Right renal cortex interstitium (tissue), 3 donors: Measurements from ENCODE around the gene DDX25. TPM values are rescaled to one million over a fixed set of nuclear protein-coding genes. Genes with fewer than 3 reads are reported as not detected.

ENCODE experiments used
- DNase-seq, 3 donors: peaks; one replicate each; pipeline ENCODE4 v3.0.0-alpha.2; 2013; ENCODE audit warnings: low read depth in 3 of 3, low spot score in 2 of 3
- polyA plus RNA-seq, 3 donors: library from polyadenylated mRNA; unstranded; fragments of 120-200 nt; gene quantifications; one replicate each; pipeline ENCODE4 v1.2.1, GENCODE V29; 2013; ENCODE audit not compliant: insufficient read length in 3 of 3

The DDX25 gene
- polyA plus RNA-seq, 3 donors, result 3.9 to 4.8 (median 4.5) TPM

DNA sequence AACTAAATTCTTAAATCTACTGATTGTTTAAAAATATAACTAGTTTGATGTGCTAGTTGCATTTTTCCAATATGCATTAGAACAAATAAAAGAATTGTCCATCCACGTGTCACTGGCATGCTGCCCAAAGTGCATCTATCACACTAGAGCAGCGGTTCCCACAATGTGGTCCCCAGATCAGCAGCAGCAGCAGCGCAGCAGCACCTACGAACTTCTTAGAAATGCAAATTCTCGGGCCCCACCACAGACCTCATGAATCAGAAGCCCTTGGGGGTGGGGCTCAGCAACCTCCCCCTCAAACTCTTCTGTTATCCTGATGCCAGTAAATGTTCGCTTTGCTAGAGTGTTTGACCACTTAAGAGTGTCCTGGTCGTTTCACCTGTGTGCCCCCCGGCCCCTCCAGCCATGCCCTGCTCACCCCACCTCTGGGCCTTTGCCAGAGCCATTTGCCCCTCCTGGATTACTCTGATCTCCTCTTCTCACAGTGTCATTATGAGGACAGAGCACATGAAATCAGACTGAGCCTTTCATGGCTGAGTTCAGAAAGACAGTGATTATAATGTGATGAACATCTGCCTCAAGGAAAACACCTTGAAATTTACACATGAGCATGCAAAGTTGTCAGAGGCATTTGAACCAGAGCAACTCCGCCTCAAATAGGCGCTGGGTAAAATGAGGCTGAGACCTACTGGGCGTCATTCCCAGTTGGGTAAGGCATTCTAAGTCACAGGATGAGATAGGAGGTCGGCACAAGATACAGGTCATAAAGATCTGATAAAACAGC is 28.9 kb downstream of the DDX25 start:
- DNase-seq, result no peak

DNA sequence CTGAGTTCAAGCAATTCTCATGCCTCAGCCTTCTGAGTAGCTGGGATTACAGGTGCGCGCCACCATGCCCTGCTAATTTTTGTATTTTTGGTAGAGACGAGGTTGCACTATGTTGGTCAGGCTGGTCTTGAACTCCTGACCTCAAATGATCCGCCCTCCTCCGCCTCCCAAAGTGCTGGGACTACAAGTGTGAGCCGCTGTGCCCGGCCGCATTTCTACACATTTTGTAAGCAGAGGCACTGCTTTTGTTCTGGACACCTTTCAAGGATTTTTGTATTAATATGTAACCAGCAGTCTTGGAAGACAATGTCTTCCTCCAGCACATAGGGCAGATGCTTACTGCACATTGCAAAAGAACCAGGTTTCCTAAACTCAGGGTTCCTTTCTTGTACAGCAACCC is 30.2 kb downstream of the DDX25 start:
- no peak for DNase-seq

DNA sequence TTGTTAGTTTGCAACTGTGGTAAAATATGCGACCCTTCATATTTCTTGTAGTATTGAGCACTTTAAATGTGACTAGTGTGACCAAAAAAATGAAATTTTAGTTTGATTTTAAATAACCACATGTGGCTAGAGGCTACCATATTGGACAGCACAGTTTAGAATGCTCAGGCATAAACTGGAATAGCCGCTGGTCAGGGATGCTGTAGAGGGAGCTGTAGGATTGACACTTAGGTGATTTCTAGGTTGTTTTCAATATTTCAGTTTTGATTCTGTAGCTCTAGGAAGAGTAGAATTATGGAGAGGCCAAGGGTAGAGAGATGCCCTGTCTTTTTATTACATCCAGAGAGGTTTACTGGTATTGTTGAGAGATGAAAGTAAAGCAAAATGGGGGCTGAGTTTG is 30.7 kb downstream of the DDX25 start:
- no peak for DNase-seq

DNA sequence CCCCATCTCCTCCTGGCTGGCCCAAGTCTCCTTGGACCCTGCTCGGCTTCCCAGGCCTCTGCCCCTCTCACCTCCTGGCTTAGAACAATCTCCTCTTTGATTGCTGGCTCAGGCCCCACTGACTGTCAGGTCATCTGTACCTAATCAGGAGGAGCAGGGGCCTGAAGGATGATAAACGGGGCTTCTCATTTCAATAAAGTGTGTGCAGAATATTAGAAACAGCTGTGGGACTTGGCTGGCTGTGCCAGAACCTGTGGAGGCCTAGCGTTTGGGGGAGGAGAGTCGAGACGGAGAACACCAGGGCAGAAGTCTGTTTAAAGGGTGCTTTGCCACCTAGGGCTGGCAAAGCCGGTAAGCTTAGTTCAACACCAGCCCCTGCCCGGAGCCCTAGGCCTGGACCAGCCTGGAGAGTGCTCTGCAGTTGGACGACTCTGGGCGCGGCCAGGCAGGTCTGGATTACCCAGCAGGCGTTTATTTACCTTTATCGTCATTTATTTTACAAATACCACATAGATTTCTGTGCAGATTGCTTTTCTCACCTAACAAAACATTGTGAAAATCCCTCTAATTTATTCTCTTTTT is 31.4 kb downstream of the DDX25 start:
- DNase-seq, result no peak

DNA sequence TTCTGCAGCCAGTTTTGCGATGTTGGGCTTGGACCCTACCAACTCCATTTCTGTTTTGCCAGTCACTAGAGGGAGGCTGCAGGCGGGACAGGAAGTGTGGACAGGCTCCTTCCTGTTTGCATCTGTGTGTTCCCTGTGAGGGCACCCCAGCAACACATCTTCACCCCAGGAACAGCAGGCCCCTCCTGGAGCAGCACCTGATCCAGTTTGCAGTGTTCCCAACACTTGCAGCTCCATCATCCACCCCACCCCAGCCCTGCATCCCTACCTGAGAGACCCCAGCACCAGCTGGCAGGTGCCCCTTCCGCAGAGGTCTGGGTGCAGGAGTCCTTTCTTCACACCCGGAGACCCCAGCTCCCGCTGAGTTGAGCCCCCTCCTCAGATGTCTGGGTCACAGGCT is 34.1 kb downstream of the DDX25 start:
- no peak for DNase-seq

DNA sequence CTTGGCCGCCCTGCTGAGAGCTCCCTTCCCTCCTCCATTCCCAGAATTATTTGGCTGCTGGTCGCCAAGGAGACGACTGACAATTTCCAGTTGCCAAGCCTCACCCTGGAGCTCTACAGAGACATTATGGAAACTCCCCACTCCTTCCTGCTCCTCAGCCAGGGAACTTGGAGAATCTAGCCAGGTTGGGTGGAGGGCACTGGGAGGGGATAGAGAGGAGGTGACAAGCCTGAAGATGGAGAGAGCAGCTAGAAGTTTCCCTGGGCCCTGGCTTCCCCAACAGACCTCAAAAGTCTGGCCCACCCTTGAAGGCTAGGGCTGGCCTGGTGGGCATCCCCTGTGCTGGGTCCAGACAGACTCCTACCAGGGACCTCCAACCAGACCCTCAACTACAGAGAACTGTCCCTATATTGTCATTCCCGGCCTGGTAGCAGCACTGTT is 34.8 kb downstream of the DDX25 start:
- DNase-seq, result no peak

DNA sequence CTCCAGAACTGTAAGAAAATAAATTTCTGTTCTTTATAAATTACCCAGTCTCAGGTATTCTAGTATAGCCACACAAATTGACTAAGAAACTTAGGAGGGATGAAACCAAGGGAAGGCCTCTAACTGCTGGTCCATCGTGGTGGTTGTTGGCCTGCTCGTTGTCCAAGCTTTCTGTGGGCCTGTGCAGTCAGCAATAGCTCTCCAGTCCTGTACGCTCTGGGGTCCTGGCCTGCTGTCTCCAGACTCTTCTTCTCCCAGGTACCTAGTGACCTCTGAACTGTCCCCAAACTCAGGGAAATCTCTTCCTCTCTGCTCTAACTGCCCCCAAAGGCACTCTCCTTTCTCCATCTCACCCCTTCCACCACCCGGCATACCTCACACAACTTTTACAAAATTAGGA is 35.8 kb downstream of the DDX25 start:
- no peak for DNase-seq

DNA sequence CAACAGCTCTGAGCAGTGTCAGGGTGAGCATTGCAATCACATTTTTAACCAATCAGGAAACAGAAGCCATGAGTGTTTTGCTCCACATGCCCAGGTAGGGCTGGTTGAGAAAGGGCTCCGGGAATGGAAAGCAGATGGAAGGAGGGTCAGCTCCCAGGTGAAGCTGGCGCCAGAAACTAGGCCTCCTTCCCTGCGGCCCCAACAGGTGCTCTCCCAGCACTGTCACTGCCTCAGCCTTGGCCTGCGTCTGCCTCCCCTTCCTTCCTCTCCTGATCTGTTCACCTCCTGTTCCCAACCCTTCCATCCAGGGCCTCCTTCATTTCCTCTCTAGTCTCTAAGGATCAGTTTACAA is 36.9 kb downstream of the DDX25 start:
- no peak for DNase-seq

DNA sequence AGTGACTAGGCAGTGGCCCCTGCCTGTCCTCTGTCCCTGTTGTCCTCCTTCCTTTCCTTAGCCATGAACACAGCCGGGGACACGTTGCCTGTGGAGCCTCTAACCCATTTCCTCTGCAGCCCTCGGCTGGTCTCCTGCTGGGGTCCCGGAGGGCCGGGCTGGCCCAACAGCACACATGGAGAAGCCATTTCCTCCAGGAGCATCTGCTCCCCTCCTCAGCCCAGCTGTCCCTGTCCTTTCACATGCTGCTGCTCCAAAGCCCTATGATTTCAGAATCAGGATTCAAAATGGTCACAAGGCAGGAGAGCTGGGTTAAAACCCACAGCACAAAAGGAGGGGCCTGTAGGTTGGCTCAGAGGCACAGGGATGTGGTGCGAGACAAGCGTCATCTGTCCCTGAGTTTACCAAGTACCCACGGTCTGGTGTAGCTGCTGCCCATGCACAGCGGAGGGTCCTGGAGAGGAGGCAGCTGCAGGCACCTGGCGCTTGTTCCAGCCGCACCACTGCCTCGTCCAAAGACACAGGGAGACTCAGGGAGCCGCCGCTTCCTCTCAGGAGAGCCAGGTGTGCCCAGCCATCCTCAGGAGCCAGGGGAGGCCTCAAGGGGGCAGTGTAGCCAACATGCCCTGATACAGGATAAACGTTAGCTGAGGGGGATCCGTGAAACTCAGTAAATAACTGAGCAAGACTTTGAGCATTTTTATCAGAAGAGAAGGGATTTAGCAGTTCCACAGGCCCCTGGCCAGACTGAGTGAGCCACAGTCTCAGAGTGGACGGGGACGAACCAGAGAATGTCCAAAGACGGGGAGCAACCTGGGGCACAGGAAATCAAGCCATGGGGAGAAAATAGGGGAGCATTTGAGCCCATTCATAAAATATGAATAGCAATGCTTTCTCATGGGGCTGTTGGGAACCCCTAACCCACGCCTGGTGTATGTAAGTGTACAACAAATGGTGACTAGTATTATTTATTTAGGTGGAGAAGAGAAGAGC is 37.6 kb downstream of the DDX25 start:
- DNase-seq, result peak in 1 of 3 donors; percentile 36

DNA sequence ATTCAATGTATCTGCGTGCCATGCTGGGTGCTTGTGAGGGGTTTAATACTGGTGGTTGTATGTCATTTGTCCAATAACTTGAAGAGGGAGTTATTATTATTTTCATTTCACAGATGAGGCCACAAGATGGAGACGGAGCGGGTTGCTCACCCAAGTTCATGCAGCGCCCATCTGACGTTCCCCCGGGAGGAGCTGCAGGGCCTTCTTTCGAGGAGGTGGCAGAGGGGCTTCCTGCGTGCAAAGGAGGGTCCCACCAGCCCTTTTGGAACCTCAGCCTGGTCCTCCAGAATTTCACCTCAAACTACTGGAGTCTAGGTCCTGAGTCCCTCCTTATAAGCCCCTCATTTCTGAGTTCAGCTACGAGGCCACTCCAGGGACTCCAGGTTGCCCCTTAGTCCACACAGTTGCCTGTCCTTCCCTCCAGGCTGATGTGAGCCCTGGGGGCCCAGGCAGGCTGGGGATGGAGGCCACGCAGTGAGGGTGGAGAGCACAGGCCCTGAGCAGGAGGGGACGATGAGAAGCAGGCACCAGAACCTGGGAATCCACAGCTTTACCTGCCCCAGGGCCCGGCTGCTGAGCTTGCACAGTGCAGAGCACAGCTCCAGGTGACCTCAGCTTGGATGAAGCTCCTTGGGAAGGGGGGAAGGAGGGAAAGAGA is 38.6 kb downstream of the DDX25 start:
- no peak for DNase-seq

DNA sequence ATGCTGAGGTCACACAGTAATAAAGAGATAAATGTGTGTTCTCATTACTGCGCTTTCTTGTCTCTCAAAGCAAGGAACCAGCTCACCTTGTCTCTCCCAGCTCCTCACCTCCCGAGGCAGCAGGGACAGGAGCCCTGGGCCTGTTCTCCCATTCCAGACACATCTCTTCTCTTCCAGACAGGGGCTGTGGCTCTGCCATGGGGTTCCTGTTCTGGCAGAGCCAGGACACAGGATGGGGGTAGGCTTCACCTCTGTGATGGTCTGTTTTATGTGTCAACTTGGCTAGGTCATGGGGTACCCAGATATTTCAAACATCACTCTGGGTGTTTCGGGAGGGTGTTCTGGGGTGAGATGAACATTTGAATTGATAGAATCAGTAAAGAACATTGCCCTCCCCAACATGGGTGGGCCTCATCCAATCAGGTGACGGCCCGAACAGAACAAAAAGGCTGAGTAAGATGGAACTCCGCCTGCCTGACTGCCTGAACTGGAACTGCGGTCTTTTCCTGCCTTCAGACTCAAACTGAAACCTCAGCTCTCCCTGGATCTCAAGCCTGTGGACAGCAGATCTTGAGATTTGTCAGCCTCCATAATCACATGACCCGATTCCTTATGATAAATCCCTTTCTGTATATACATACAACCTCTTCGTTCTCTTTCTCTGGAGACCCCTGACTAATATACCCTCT is 39.5 kb downstream of the DDX25 start:
- DNase-seq, result no peak

DNA sequence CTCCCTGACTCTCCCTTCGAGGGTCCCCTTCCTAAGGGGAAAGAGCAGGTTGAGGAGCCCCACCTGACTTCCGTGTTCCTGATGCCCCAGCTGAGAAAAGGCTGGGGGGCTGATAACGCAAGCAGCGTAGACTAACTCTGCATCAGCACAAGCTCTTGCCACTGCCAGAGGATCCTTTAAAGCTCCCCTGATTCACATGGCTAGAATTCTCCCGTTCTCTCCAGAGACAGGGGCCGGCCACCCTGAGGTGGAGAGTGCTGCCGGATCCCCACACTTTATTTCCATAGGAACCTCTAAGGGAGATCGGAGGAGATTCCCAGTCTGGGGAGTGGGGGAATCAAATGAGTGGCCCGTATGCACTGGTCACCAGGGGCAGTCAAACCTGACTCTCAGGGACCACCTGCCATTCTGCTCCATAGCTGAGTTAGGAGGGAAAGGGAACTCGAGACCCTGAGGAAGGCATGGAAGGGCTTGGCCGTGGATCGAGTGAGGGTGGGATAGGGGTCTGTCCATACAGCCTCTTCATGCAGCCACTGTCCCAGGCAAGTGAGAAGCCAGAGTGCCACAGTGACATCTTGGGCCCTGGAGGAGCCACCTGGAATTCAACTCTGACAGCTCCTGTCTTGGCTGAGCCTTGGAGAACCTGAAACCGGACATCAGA is 40.2 kb downstream of the DDX25 start:
- no peak for DNase-seq

DNA sequence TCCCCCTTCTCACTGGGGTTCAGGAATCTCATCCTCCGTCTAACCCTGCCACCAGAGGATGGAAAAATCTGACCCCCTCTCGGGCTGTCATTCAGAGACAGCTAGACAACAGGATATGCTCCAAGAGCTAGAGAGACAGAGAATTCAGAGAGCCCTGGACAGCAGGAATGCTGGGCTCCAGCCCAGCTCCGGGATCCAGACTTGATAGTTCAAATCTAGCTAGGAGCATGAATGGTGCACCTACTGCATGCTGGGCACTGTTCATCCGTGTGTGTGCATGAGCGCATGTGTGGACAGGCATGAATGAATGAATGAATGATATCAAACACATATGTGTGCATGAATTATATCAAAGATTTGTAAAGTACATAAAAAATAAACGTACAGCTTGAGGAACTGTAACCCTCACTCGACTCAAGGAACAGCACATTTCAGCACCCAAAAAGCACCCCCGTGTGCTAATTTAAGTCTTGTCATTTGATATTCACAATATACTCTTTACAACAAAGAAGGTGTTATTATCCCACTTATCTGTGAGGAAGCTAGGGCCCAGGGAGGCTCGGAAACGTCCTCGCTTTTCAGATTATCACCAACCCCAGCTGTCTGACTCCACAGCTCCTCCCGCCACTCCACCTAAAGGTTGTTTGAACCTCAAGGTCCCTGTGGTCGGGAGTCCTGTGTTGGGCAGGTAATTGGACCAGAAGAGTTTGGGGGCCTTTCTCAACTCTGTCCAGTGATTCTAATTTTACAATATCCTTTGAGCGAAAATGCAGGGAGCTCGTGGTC is 40.9 kb downstream of the DDX25 start:
- no peak for DNase-seq

DNA sequence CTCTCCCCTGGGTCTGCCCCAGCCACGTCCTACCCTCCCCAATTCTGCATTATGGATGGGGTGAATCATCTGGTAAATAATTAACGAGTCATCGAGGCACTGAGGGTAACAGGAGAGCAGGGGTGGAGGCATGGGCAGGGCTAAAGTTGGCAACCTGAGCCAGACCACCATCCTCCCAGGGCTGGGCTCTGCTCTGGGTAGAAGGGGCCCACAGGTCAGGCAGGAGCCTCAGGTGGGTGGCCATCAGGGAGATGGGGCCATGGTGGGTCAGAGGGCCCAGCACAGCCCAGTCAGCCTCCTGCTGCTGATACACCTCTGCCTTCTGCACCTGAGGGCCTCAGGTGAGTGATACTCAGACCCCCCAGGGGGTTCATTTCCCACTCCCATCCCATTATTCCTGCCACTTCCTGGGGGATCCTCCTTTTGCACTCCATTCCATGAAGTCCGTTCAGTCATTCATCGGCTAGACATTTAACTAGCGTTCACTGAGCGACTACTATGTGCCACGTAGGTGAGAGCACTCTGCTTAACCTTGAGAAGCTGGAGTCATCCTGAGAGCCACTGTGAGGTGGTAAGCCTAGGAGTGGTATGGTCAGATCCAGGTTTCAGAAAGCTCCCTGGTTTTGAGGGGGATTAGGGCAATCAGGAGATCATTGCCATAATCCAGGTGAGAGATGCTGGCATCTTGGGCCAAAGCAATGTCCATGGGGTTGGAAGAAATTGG is 41.7 kb downstream of the DDX25 start, which contains the start of gene VSIG10L2:
TSS of gene VSIG10L2 (plus strand) at position 248 of the 724 bp plus-strand sequence. CDS start at position 260, 12 bp downstream.
- DNase-seq, result no peak

DNA sequence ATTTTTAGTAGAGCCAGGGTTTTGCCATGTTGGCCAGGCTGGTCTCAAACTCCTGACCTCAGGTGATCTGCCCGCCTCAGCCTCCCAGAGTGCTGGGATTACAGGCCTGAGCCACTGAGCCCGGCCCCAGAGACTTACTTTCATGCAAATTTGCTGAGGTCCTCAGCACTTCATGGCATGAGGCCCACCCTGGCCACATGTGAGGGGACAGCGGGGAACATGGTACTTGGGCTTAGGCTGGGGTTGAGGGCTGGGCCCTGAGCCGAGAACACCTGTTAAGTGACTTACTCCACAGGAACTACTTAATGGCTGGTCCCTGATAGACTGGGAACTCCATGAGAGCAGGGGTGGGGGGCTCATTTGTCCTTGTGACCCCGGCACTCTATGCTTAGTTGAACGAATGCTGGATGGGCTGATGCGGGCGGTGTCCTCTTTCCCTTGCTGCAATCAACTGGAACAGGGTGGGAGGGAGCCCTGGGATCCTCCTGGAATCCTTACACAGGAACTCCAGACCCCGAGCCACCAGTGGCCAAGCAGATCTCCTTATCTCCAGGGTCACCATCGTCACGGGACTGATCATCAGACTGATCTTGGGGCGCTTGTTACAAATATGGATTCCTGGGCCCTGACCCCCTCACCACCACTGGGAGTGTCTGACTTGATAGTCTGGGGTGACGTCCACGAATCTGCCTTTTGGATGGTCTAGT is 42.6 kb downstream of the DDX25 start:
- no peak for DNase-seq

DNA sequence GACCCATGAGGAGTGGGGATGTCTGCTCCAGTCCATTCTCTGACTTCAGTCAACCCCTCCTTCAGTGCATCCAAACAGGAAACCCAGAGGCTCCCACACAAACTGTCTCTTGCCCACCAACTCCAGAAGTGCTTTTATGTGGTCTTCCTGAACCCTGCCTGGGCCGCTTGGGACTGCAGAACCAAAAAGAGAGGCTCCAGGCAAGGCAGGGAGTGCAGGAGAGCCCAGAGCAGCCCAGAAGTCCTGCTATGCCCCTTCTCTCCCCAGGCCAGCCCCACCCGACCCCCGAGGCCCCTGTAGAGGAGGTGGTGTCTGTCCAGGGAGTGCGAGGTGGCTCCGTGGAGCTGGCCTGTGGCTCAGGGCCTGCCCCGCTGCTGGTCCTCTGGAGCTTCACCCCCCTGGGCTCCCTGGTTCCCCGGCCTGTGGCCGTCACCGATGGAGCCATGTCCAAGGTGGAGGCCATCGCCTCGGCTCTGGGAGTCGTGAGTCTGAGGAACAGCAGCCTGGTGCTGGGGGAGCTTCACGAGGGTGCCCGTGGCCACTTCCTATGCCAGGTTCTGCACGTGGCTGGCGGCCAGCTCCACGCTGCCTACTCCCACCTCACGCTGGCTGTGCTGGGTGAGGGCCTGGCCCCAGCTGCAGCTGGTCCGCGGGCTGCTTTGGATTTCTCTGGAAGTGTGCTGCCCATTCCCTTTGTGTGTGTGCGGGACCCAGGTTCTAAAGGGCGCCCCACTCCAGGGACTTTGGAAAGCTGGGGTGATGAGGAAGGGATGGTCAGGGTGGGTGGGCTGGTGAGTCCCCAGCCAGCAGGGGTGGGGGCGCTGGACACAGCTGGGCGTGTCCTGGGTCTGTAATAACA is 43.3 kb downstream of the DDX25 start:
- DNase-seq, result no peak
